Left lung (tissue), 10 donors: ENCODE results near the gene PDIA2. TPM values are rescaled to one million over a fixed set of nuclear protein-coding genes. Genes with fewer than 3 reads are reported as not detected.

Source experiments
- ATAC-seq: fragments of 200-7000 bp; cut with Tn5 transposase; one replicate; pipeline ENCODE4 v1.9.1; 2020; ENCODE audit warnings: moderate library complexity
- DNase-seq, 4 donors: peaks; one replicate each; pipeline ENCODE4 v3.0.0-alpha.2; 2013 to 2020
- H3K27ac ChIP-seq, 2 donors: fragments of 200-600 bp; sonication (generic) in 1 of 2; one replicate each; pipeline versions ENCODE4 v1.5.0 to v1.8.0; 2020 to 2021
- H3K27me3 ChIP-seq, 2 donors: fragments of 200-600 bp; sonication (generic) in 1 of 2; one replicate each; pipeline versions ENCODE4 v1.5.0 to v1.8.0; 2020 to 2021
- H3K36me3 ChIP-seq, 2 donors: fragments of 200-600 bp; sonication (generic) in 1 of 2; one replicate each; pipeline versions ENCODE4 v1.5.0 to v1.8.0; 2020 to 2021
- H3K4me1 ChIP-seq, 2 donors: fragments of 200-600 bp; one replicate each; pipeline ENCODE4 v1.8.0; 2021
- H3K4me3 ChIP-seq, 2 donors: fragments of 200-600 bp; sonication (generic) in 1 of 2; one replicate each; pipeline versions ENCODE4 v1.5.0 to v1.8.0; 2020 to 2021; ENCODE audit warnings: mild to moderate bottlenecking in 1 of 2
- H3K9me3 ChIP-seq, 2 donors: fragments of 200-600 bp; sonication (generic) in 1 of 2; one replicate each; pipeline versions ENCODE4 v1.5.0 to v1.8.0; 2020 to 2021
- intact Hi-C, 2 donors: fragments of 100-400 bp; cut with DNase I; formaldehyde crosslinking; loops; one replicate each; pipeline versions ENCODE4 v1.11.2 to v1.14.2; 2022
- polyA plus RNA-seq, 6 donors: library from polyadenylated mRNA; unstranded; fragments of 120-200 nt; gene quantifications; one replicate each; pipeline ENCODE4 v1.2.1, GENCODE V29; 2013; ENCODE audit not compliant: insufficient read length in 6 of 6
- total RNA-seq, 2 donors: library from RNA; stranded (reverse); fragmentation: NEBNext Ultra II Directional; extraction: Animal tissue kit (Norgen Biotek cat#: 25700); gene quantifications; one replicate each; pipeline ENCODE4 v1.2.1, GENCODE V29; 2021
- TF ChIP-seq, protein P1 (sequence below), 2 donors: fragments of 200-600 bp; sonication (generic) in 1 of 2; IDR thresholded peaks; one replicate each; pipeline versions ENCODE4 v1.5.0 to v1.8.0; 2021; ENCODE audit warnings: antibody characterized with exemption in 2 of 2
- donor health status: DM: no; HTN: yes; CAD: no.
- donor health status: DM: no; HTN: no; CAD: no.

The PDIA2 gene
- total and polyA plus RNA-seq, 8 donors: 0.29 to 1.2 (median 0.57) TPM

DNA sequence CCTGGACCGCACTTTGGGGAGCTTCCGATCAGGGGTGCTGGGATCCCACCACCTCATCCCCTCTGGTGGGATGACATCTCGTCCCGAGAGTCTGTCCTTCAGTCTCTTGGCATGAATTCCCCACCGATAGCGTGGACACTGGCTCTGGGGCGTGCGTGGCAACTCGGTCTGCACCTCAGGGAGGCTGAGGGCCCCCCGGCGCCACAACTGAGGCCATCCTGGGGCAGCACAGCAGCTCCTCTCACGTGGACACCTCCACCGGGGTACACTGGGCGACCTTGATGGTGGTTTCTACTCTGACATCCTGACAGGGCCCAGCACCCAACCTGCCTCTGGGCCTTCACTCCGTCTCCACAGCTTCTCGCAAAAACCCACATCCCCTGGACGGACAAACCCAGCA, 8.6 kb downstream of the PDIA2 start:
- Histone ChIP-seq H3K36me3 (peaks cover 0 to 86% of the 10 kb centered on the region in 2 donors), H3K4me3 (no peak overlapping the region), H3K27me3 (no peaks in the 10 kb centered on the region), H3K9me3 (no peaks in the 10 kb centered on the region), H3K27ac (no peak overlapping the region), H3K4me1 (no peaks in the 10 kb centered on the region)
- TF ChIP-seq, protein P1, sequence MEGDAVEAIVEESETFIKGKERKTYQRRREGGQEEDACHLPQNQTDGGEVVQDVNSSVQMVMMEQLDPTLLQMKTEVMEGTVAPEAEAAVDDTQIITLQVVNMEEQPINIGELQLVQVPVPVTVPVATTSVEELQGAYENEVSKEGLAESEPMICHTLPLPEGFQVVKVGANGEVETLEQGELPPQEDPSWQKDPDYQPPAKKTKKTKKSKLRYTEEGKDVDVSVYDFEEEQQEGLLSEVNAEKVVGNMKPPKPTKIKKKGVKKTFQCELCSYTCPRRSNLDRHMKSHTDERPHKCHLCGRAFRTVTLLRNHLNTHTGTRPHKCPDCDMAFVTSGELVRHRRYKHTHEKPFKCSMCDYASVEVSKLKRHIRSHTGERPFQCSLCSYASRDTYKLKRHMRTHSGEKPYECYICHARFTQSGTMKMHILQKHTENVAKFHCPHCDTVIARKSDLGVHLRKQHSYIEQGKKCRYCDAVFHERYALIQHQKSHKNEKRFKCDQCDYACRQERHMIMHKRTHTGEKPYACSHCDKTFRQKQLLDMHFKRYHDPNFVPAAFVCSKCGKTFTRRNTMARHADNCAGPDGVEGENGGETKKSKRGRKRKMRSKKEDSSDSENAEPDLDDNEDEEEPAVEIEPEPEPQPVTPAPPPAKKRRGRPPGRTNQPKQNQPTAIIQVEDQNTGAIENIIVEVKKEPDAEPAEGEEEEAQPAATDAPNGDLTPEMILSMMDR (IDR thresholded peaks at IDR 0.05): no peak
- intact Hi-C loops: no loop called here
- DNase-seq (no peak), ATAC-seq (no peak)

DNA sequence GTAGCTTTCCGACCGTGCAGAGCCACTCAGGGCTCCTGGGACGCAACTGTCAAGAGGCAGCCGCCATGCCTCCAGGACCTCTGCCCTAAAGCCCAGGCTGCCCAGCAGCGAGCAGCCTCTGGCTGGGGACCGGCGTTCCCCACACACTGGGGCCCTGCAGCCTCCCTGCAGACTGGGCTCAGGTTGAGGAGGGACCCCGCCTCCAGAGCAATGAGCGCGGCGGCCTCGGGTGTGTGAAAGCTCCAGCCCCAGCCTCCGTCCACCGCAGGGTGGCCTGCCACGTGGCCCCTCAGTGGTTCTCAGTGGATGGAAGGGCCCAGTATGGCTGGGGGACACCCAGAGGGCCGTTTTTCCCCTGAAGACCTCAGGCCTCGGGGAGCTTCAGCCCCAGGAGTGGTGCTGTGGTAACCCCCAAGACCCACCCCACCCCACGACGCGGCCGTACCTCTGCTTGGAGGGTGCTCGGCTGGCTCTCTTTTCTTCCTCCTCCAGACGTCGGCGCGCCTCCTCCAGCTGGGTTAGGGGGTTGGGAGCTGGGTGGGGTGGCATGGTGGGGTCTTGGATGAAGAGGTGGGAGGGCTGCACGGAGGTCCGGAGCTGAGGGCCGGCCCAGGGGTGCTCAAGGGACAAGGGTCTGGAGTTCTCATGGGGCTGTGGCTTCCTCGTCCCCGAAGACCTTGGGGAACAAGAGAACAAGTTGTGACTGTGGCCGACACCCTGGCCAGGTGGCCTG, 10.2 kb downstream of the PDIA2 start:
- Histone ChIP-seq H3K36me3 (peaks cover 0 to 86% of the 10 kb centered on the region in 2 donors), H3K27ac (no peak overlapping the region), H3K9me3 (no peaks in the 10 kb centered on the region), H3K27me3 (no peaks in the 10 kb centered on the region), H3K4me3 (no peak overlapping the region), H3K4me1 (no peaks in the 10 kb centered on the region)
- DNase-seq (peak in 1 of 4 donors; percentile 67), ATAC-seq (no peak)
- intact Hi-C loops: no loop called here
- TF ChIP-seq, protein P1 (IDR thresholded peaks at IDR 0.05): no peak

DNA sequence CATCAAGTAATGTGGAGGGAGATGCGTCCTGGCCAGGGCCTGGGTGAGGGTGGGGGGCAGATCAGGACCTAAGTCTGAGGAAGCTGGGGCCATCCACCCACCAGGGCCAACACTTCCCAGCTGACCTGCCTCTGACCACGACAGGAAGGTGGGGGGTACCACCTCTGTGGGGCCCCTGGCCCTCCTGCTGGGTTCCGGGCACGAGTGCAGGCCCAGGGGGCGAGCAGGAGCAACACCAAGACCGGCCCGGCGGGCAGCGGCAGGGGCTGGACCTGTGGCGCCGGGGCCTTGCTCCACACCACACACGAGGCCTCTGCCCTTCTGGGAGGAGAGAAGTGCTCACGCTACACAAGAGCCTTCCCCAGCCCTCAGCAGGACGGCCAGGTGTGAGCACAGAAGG, 13.3 kb downstream of the PDIA2 start:
- no peak for ATAC-seq
- TF ChIP-seq, protein P1 (IDR thresholded peaks at IDR 0.05): no peak
- no peaks in the 10 kb centered on the region for H3K27me3 ChIP-seq
- no peaks in the 10 kb centered on the region for H3K9me3 ChIP-seq
- H3K4me1 ChIP-seq: no peaks in the 10 kb centered on the region
- peaks cover 0 to 75% of the 10 kb centered on the region in 2 donors for H3K36me3 ChIP-seq
- intact Hi-C loops: no loop called here
- H3K27ac ChIP-seq: no peak overlapping the region
- H3K4me3 ChIP-seq: no peak overlapping the region
- DNase-seq: no peak

DNA sequence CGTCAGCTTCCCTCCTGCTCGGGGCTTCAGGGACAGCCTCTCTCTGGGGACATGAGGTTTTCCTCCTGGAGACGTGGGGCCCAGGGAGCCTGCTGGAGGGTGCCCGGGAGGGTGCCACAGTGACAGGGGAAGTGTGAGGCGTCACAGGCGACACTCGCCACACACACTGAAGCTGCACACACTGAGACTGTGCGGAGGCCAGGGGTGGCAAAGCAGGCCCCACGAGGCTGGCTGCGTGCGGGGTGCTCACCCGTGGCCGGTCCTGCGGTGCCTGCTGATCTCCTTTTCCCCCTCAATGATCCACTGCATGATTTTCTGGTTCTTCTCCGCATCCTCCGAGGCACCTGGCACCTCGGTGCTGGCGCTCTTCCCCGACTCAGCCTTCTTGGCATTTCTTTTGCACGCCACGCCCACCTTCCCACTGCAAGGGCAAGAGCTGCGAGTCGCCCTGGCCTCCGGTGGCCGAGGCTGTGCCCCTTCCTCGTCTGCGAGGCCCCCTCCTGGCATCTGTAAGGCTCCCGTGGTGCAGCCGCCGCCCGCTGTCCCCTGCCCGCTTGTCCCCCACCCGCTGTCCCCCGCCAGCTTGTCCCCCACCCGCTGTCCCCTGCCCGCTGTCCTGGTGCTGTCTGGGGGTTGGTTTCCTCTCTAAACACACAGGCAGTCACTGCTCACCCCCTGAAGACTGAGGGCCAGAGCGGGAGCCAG, 14.0 kb downstream of the PDIA2 start:
- peaks cover 0 to 75% of the 10 kb centered on the region in 2 donors for H3K36me3 ChIP-seq
- H3K4me3 ChIP-seq: no peak overlapping the region
- no peak for ATAC-seq

DNA sequence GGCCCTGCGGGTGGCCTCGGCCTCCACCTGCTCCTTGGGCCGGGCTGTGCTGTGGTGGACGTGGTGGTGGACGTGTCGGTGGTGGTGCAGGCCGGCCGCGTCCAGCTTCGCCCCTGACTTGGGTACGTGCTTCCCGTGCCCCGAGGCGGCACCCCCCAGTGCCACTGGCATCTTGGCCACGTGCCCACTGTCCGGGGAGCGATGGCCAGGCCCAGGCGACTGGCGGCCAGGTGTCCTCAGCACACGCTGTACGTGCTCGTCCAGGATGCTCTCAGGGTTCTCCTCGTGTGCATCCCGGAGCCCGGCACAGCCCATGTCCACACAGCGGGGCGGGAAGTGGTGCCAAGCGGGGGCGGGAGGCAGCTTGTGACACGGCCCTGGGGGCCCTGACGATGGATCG, 14.9 kb downstream of the PDIA2 start:
- no peaks in the 10 kb centered on the region for H3K4me1 ChIP-seq
- H3K27me3 ChIP-seq: no peaks in the 10 kb centered on the region
- TF ChIP-seq, protein P1 (IDR thresholded peaks at IDR 0.05): no peak
- ATAC-seq: no peak
- DNase-seq: peak in 1 of 4 donors; percentile 62
- H3K36me3 ChIP-seq: peaks cover 0 to 75% of the 10 kb centered on the region in 2 donors
- no peaks in the 10 kb centered on the region for H3K9me3 ChIP-seq
- intact Hi-C loops: no loop called here
- H3K27ac ChIP-seq: no peak overlapping the region
- H3K4me3 ChIP-seq: no peak overlapping the region

More for the DNA sequence above, 14.0 kb downstream of the PDIA2 start:
- no peak overlapping the region for H3K27ac ChIP-seq
- intact Hi-C loops: no loop called here
- DNase-seq: no peak
- H3K9me3 ChIP-seq: no peaks in the 10 kb centered on the region
- TF ChIP-seq, protein P1 (IDR thresholded peaks at IDR 0.05): no peak
- H3K27me3 ChIP-seq: no peaks in the 10 kb centered on the region
- no peaks in the 10 kb centered on the region for H3K4me1 ChIP-seq
